Stimulated activated naive B cell treated with anti-CD40 and anti-IgM and Interleukin-4, amounts not matched to agents 10 μg/mL and 1 μg/mL and 100 μg/mL, for 72 hours (primary cell): ENCODE results near the gene TRIM45.

Experiments used
- ATAC-seq, 2 donors: fragments of 150-1000 bp; cut with Tn5 transposase; replicated peaks; 2 replicates each; pipeline ENCODE4 v1.10.0; 2021; ENCODE audit warnings: moderate library complexity in 1 of 2
- DNase-seq: peaks from one replicate; pipeline ENCODE4 v3.0.0; 2021
- H3K27ac Mint-ChIP-seq: one replicate; pipeline ENCODE4 v1.8.0; 2022; ENCODE audit warnings: mild to moderate bottlenecking, mixed read lengths
- H3K27me3 Mint-ChIP-seq, 2 donors: one replicate each; pipeline ENCODE4 v1.8.0; 2022; ENCODE audit warnings: mixed read lengths in 2 of 2
- H3K36me3 Mint-ChIP-seq, 2 donors: one replicate each; pipeline ENCODE4 v1.8.0; 2022; ENCODE audit warnings: mixed read lengths in 2 of 2, mild to moderate bottlenecking in 1 of 2
- H3K4me1 Mint-ChIP-seq, 2 donors: one replicate each; pipeline ENCODE4 v1.8.0; 2022; ENCODE audit warnings: mixed read lengths in 2 of 2, mild to moderate bottlenecking in 1 of 2
- H3K4me3 Mint-ChIP-seq, 2 donors: one replicate each; pipeline ENCODE4 v1.8.0; 2022; ENCODE audit warnings: mild to moderate bottlenecking in 2 of 2, mixed read lengths in 2 of 2, moderate library complexity in 1 of 2
- H3K9me3 Mint-ChIP-seq, 2 donors: one replicate each; pipeline ENCODE4 v1.8.0; 2022; ENCODE audit warnings: mixed read lengths in 2 of 2, mild to moderate bottlenecking in 1 of 2

The TRIM45 gene

GRCh38 chr1:117143871-117144270 lies 22.3 kb upstream of the TRIM45 start:
- DNase-seq = no peak
- ATAC-seq = no peak
- Mint-ChIP-seq H3K36me3 (no peaks in the 10 kb centered on the region), H3K4me3 (no peak overlapping the region), H3K27me3 (peaks cover 10% of the 10 kb centered on the region in 2 donors), H3K9me3 (no peaks in the 10 kb centered on the region), H3K27ac (no peak overlapping the region), H3K4me1 (no peaks in the 10 kb centered on the region)

DNA sequence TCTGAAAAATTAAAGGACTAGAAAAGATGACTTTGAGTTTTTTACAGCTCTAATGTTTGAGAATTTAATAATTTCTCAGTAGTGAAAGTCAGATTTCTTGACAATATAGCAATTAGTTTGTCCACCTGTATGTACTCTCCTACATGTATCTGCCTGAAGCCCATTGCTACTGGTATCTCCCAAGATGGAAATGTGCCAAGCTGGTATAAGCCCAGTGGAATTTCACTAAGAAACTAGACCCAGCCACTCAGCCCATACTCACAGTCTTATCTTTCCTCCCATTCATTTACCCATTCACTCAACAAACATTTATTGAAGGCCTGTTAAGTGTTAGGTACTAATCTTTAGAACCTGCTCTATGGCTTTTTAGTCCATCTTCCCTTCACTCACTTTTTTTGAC lies 21.6 kb upstream of the TRIM45 start:
- Mint-ChIP-seq H3K27me3 (peaks cover 10% of the 10 kb centered on the region in 2 donors), H3K27ac (no peak overlapping the region), H3K9me3 (no peaks in the 10 kb centered on the region), H3K4me1 (no peaks in the 10 kb centered on the region), H3K36me3 (no peaks in the 10 kb centered on the region), H3K4me3 (no peak overlapping the region)
- ATAC-seq (no peak), DNase-seq (no peak)

GRCh38 chr1:117142200-117142599 lies 20.7 kb upstream of the TRIM45 start:
- Mint-ChIP-seq H3K27ac (no peak overlapping the region), H3K4me3 (no peak overlapping the region), H3K9me3 (no peaks in the 10 kb centered on the region), H3K4me1 (no peaks in the 10 kb centered on the region), H3K27me3 (peaks cover 10% of the 10 kb centered on the region in 2 donors), H3K36me3 (no peaks in the 10 kb centered on the region)
- no peak for DNase-seq
- no peak for ATAC-seq

- no peaks in the 10 kb centered on the region for H3K36me3 Mint-ChIP-seq
- DNase-seq = no peak
- no peak overlapping the region for H3K27ac Mint-ChIP-seq
- H3K4me1 Mint-ChIP-seq = no peaks in the 10 kb centered on the region
- H3K9me3 Mint-ChIP-seq = no peaks in the 10 kb centered on the region
- H3K27me3 Mint-ChIP-seq = peaks cover 4 to 18% of the 10 kb centered on the region in 2 donors
- no peak for ATAC-seq
- H3K4me3 Mint-ChIP-seq = no peak overlapping the region
These were observed 17.0 kb upstream of the TRIM45 start for GRCh38 chr1:117138561-117138960.

DNA sequence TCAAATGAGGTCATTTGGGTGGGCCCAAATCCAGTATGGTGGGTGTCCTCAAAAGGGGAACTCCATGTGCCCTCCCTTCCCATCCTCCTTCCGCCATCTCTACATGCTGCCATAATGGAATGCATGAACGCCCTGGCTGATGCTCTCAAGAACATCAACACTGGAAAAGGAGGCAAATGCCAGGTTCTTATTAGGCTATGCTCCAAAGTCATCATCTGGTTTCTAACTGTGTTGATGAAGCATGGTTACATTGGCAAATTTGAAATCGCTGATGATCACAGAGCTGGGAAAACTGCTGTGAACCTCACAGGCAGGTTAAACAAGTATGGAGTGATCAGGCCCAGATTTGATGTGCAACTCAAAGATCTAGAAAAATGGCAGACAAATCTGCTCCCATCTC lies 16.6 kb upstream of the TRIM45 start:
- peaks cover 5 to 18% of the 10 kb centered on the region in 2 donors for H3K27me3 Mint-ChIP-seq
- no peaks in the 10 kb centered on the region for H3K36me3 Mint-ChIP-seq
- DNase-seq (no peak), ATAC-seq (no peak)
- no peaks in the 10 kb centered on the region for H3K9me3 Mint-ChIP-seq
- no peak overlapping the region for H3K27ac Mint-ChIP-seq
- H3K4me1 Mint-ChIP-seq = no peaks in the 10 kb centered on the region
- H3K4me3 Mint-ChIP-seq = no peak overlapping the region

DNA sequence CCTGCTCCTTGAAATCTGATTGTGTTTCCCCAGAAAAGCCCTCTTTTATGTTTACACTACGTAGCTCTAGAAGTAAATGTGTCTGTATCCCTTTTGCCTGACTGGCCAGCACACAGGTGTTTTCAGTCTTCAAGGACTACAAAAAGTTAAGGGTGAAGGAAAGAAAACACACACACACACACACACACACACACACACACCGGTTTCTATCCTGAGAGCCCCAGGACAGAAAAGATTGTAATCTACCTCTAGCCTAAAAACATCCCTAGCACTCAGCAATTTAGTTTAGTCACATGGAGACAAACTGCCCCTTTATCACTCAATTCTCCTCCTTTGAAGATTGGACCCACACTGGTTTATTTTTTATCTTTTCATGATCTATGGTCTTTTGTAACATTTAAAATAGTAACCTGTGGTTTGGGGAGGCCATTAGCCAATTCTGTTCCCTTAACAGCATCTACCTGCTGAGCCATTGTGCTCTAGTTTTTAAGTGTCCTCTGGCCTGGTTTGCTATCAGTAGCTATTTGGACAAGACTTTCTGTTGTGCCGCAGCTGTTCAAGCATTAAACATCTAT lies 15.8 kb upstream of the TRIM45 start:
- peaks cover 5 to 18% of the 10 kb centered on the region in 2 donors for H3K27me3 Mint-ChIP-seq
- H3K27ac Mint-ChIP-seq = no peak overlapping the region
- H3K4me3 Mint-ChIP-seq = no peak overlapping the region
- ATAC-seq = no peak
- H3K36me3 Mint-ChIP-seq = no peaks in the 10 kb centered on the region
- no peaks in the 10 kb centered on the region for H3K9me3 Mint-ChIP-seq
- no peaks in the 10 kb centered on the region for H3K4me1 Mint-ChIP-seq
- no peak for DNase-seq

GRCh38 chr1:117136749-117137148 lies 15.2 kb upstream of the TRIM45 start:
- H3K36me3 Mint-ChIP-seq = no peaks in the 10 kb centered on the region
- H3K27ac Mint-ChIP-seq = no peak overlapping the region
- DNase-seq (no peak), ATAC-seq (no peak)
- H3K9me3 Mint-ChIP-seq = no peaks in the 10 kb centered on the region
- no peaks in the 10 kb centered on the region for H3K4me1 Mint-ChIP-seq
- peaks cover 5 to 18% of the 10 kb centered on the region in 2 donors for H3K27me3 Mint-ChIP-seq
- no peak overlapping the region for H3K4me3 Mint-ChIP-seq

GRCh38 chr1:117135329-117135728 lies 13.8 kb upstream of the TRIM45 start:
- H3K27me3 Mint-ChIP-seq = peaks cover 5 to 18% of the 10 kb centered on the region in 2 donors
- H3K27ac Mint-ChIP-seq = no peak overlapping the region
- H3K4me3 Mint-ChIP-seq = no peak overlapping the region
- no peaks in the 10 kb centered on the region for H3K4me1 Mint-ChIP-seq
- DNase-seq = no peak
- H3K36me3 Mint-ChIP-seq = no peaks in the 10 kb centered on the region
- no peak for ATAC-seq
- no peaks in the 10 kb centered on the region for H3K9me3 Mint-ChIP-seq

- Mint-ChIP-seq H3K36me3 (no peaks in the 10 kb centered on the region), H3K27me3 (peaks cover 13 to 26% of the 10 kb centered on the region in 2 donors), H3K9me3 (no peaks in the 10 kb centered on the region), H3K4me1 (no peaks in the 10 kb centered on the region), H3K4me3 (no peak overlapping the region), H3K27ac (no peak overlapping the region)
- ATAC-seq = no peak
- no peak for DNase-seq
These were observed 9.0 kb upstream of the TRIM45 start for GRCh38 chr1:117130526-117130925.

GRCh38 chr1:117128323-117129079 lies 7.0 kb upstream of the TRIM45 start:
- Mint-ChIP-seq H3K4me3 (no peak overlapping the region), H3K27me3 (peaks cover 8 to 12% of the 10 kb centered on the region in 2 donors), H3K36me3 (no peaks in the 10 kb centered on the region), H3K27ac (no peak overlapping the region), H3K4me1 (no peaks in the 10 kb centered on the region), H3K9me3 (no peaks in the 10 kb centered on the region)
- no peak for DNase-seq
- ATAC-seq = no peak

DNA sequence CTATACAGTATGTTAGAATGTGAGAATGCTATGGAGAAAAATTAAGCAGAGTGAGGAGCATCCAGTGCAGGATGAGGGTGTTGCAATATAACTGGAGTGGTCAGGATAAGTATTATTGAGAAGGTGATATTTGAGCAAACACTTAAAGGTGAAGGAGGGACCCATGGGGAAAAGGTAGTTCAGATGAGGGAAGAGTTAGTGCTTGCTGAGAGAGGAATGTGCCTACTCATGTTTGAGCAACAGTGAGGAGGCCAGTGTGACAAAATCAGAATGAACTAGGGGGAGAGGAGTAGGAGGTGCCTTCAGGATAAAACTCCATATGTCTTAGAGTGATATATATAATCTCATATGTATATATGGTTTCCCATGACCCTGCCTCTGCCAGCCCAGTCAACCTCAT lies 6.2 kb upstream of the TRIM45 start:
- Mint-ChIP-seq H3K4me3 (no peak overlapping the region), H3K27me3 (peaks cover 8 to 12% of the 10 kb centered on the region in 2 donors), H3K9me3 (no peaks in the 10 kb centered on the region), H3K27ac (no peak overlapping the region), H3K36me3 (no peaks in the 10 kb centered on the region), H3K4me1 (no peaks in the 10 kb centered on the region)
- ATAC-seq (no peak), DNase-seq (no peak)

- no peak for DNase-seq
- Mint-ChIP-seq H3K27ac (no peak overlapping the region), H3K27me3 (peaks cover 8 to 12% of the 10 kb centered on the region in 2 donors), H3K36me3 (no peaks in the 10 kb centered on the region), H3K9me3 (no peaks in the 10 kb centered on the region), H3K4me3 (no peak overlapping the region), H3K4me1 (peaks cover 5 to 6% of the 10 kb centered on the region in 2 donors)
- ATAC-seq = no peak
These were observed 3.1 kb upstream of the TRIM45 start for GRCh38 chr1:117124661-117125060.

- no peak for ATAC-seq
- peaks cover 5 to 6% of the 10 kb centered on the region in 2 donors for H3K4me1 Mint-ChIP-seq
- no peak for DNase-seq
- no peaks in the 10 kb centered on the region for H3K9me3 Mint-ChIP-seq
- no peak overlapping the region for H3K27ac Mint-ChIP-seq
- no peaks in the 10 kb centered on the region for H3K36me3 Mint-ChIP-seq
- peaks cover 8 to 11% of the 10 kb centered on the region in 2 donors for H3K27me3 Mint-ChIP-seq
- no peak overlapping the region for H3K4me3 Mint-ChIP-seq
These were observed 1.7 kb upstream of the TRIM45 start for GRCh38 chr1:117123274-117123673.

GRCh38 chr1:117122330-117123025 lies 929 bp upstream of the TRIM45 start:
- DNase-seq = no peak
- peaks cover 8% of the 10 kb centered on the region in 2 donors for H3K27me3 Mint-ChIP-seq
- ATAC-seq = no peak
- H3K4me3 Mint-ChIP-seq = peak overlapping the region; percentile 89 to 91
- H3K27ac Mint-ChIP-seq = no peak overlapping the region
- no peaks in the 10 kb centered on the region for H3K9me3 Mint-ChIP-seq
- H3K36me3 Mint-ChIP-seq = peaks cover 0 to 3% of the 10 kb centered on the region in 2 donors
- peaks cover 5 to 6% of the 10 kb centered on the region in 2 donors for H3K4me1 Mint-ChIP-seq
